ENCODE measurements around the gene ZNF672.

GRCh38 chr1:248857201-248857600 lies 19.2 kb downstream of the ZNF672 start:
- no peak for TF ChIP-seq CTCF (IDR thresholded peaks at IDR 0.05; ENCODE audit: insufficient read depth, low read depth, low read length)
- no peak for TF ChIP-seq EZH2 (IDR thresholded peaks at IDR 0.05; ENCODE audit: insufficient read depth, low read length)

Data from astrocyte (in vitro differentiated cells and primary cell).